Parathyroid adenoma (tissue), 2 donors: Measurements from ENCODE around the gene PLCH1.

ENCODE experiments used
- H2AFZ ChIP-seq: fragments of 300-600 bp; sonication (generic); one replicate; pipeline ENCODE4 v1.7.0; 2017; ENCODE audit warnings: antibody characterized with exemption, mild to moderate bottlenecking
- H3K27ac ChIP-seq: fragments of 300-600 bp; sonication (generic); one replicate; pipeline ENCODE4 v1.7.0; 2017
- H3K27me3 ChIP-seq: fragments of 300-600 bp; sonication (generic); one replicate; pipeline ENCODE4 v1.7.0; 2017; ENCODE audit warnings: low read length; ENCODE audit not compliant: control insufficient read depth, insufficient read depth
- H3K36me3 ChIP-seq: fragments of 300-600 bp; sonication (generic); one replicate; pipeline ENCODE4 v1.7.0; 2017; ENCODE audit warnings: low read length; ENCODE audit not compliant: control insufficient read depth, insufficient read depth
- H3K4me1 ChIP-seq: fragments of 300-600 bp; sonication (generic); one replicate; pipeline ENCODE4 v1.7.0; 2017; ENCODE audit warnings: control low read depth
- H3K4me2 ChIP-seq: fragments of 300-600 bp; sonication (generic); one replicate; pipeline ENCODE4 v1.7.0; 2017; ENCODE audit warnings: low read length
- H3K4me3 ChIP-seq: fragments of 300-600 bp; sonication (generic); one replicate; pipeline ENCODE4 v1.7.0; 2017; ENCODE audit warnings: low read depth, low read length
- H3K79me2 ChIP-seq: fragments of 300-600 bp; sonication (generic); one replicate; pipeline ENCODE4 v1.7.0; 2017; ENCODE audit warnings: control low read depth
- H3K9ac ChIP-seq: fragments of 300-600 bp; sonication (generic); one replicate; pipeline ENCODE4 v1.7.0; 2017; ENCODE audit warnings: mild to moderate bottlenecking
- H3K9me3 ChIP-seq: fragments of 300-600 bp; sonication (generic); one replicate; pipeline ENCODE4 v1.7.0; 2017; ENCODE audit warnings: low read length; ENCODE audit not compliant: control insufficient read depth
- TF ChIP-seq, protein P1 (sequence below): fragments of 300-600 bp; sonication (generic); IDR thresholded peaks from one replicate; pipeline ENCODE4 v1.7.0; 2017; ENCODE audit warnings: antibody characterized with exemption, mild to moderate bottlenecking
- donor health status: primary hyperparathyroidism.

The PLCH1 gene

DNA sequence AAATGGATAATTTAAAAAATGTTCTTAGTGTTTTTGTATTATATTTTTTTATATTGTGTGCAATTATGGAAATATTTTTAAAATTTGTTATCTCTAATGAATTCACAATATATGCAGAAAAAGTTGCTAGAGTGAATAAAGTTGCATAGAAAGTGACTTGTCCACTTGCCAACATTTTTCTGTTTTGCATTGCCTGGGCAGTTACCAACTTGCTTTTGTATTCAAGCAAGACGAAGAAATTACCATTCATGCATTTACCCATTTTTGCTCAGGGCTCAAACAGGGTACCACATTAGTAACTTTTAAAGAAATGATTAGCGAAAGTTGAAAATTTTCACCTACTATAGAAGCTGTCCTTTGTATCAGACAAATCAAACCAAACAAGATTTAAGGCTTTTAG, 298.5 kb downstream of the PLCH1 start:
- H3K27me3 ChIP-seq, result no peaks in the 10 kb centered on the region
- no peak overlapping the region for H3K27ac ChIP-seq
- H3K79me2 ChIP-seq, result no peaks in the 10 kb centered on the region
- no peak overlapping the region for H2AFZ ChIP-seq
- H3K4me3 ChIP-seq, result no peak overlapping the region
- TF ChIP-seq, protein P1, sequence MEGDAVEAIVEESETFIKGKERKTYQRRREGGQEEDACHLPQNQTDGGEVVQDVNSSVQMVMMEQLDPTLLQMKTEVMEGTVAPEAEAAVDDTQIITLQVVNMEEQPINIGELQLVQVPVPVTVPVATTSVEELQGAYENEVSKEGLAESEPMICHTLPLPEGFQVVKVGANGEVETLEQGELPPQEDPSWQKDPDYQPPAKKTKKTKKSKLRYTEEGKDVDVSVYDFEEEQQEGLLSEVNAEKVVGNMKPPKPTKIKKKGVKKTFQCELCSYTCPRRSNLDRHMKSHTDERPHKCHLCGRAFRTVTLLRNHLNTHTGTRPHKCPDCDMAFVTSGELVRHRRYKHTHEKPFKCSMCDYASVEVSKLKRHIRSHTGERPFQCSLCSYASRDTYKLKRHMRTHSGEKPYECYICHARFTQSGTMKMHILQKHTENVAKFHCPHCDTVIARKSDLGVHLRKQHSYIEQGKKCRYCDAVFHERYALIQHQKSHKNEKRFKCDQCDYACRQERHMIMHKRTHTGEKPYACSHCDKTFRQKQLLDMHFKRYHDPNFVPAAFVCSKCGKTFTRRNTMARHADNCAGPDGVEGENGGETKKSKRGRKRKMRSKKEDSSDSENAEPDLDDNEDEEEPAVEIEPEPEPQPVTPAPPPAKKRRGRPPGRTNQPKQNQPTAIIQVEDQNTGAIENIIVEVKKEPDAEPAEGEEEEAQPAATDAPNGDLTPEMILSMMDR, result no peak
- H3K4me1 ChIP-seq, result peaks cover 10% of the 10 kb centered on the region
- no peaks in the 10 kb centered on the region for H3K9me3 ChIP-seq
- no peak overlapping the region for H3K4me2 ChIP-seq
- H3K9ac ChIP-seq, result no peak overlapping the region
- no peaks in the 10 kb centered on the region for H3K36me3 ChIP-seq

DNA sequence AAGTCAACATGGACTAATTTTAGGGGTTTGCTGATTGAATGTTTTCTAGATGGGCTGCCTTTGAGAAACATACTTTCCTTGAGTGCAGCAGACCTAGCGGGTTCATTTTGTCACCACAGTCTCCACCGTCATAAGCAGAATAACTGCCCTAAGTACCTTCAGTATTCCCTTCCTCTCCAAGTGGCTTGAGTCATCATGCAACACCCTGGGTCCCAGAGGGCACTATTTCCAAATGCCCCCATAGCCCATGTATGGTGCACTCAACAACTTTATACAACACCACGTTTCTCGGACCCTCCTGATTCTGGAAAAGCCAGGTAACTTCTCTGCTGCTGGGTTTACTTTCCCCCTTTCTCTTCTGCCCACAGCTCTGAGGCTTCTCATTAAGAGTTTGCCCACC, 300.1 kb downstream of the PLCH1 start:
- Histone ChIP-seq H3K9me3 (no peaks in the 10 kb centered on the region), H3K4me1 (peaks cover 7% of the 10 kb centered on the region), H3K4me2 (no peak overlapping the region), H3K36me3 (no peaks in the 10 kb centered on the region), H3K79me2 (no peaks in the 10 kb centered on the region), H2AFZ (no peak overlapping the region), H3K27ac (no peak overlapping the region), H3K9ac (no peak overlapping the region), H3K4me3 (no peak overlapping the region), H3K27me3 (no peaks in the 10 kb centered on the region)
- TF ChIP-seq, protein P1, result no peak

DNA sequence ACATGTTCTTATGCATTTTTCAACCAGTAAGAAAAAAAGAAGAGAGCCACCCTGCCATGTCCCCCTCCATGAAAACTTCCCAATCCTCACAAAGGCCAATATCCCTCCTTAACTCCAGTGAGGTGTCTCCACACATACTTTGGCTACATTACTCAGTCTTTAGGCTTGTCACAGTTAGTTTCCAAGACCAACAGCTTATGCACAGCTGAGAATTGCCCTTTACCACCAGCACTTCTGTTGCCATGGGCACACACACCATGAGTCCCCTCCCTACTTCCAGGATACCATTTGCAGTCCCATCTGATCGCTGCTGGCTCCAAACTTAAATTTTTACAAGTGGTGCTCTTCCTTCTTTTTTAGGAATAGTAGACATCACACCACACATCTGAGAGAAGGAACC, 301.1 kb downstream of the PLCH1 start:
- peaks cover 3% of the 10 kb centered on the region for H3K4me1 ChIP-seq
- no peaks in the 10 kb centered on the region for H3K36me3 ChIP-seq
- H3K4me2 ChIP-seq, result no peak overlapping the region
- H2AFZ ChIP-seq, result no peak overlapping the region
- H3K27ac ChIP-seq, result no peak overlapping the region
- H3K9me3 ChIP-seq, result no peaks in the 10 kb centered on the region
- H3K79me2 ChIP-seq, result no peaks in the 10 kb centered on the region
- no peaks in the 10 kb centered on the region for H3K27me3 ChIP-seq
- TF ChIP-seq, protein P1, result no peak
- no peak overlapping the region for H3K9ac ChIP-seq
- H3K4me3 ChIP-seq, result no peak overlapping the region

DNA sequence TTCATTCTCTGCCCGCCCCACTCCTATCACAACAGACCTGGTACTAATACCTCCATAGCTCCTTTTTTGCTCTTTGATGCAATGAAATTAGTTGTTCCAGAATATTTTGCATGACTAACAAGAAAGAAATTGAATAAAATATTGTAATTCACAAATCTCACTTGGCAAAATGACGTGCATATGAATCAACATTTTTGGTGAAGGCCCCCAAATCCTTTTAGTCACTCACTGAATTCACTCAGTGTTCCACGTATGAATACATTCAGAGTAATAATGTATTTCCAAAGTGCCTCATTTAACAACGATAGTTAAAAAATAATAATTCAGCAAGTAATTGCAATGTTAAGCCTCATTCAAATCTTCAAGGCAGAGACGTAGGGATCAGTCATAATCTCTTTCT, 302.8 kb downstream of the PLCH1 start:
- no peaks in the 10 kb centered on the region for H3K79me2 ChIP-seq

DNA sequence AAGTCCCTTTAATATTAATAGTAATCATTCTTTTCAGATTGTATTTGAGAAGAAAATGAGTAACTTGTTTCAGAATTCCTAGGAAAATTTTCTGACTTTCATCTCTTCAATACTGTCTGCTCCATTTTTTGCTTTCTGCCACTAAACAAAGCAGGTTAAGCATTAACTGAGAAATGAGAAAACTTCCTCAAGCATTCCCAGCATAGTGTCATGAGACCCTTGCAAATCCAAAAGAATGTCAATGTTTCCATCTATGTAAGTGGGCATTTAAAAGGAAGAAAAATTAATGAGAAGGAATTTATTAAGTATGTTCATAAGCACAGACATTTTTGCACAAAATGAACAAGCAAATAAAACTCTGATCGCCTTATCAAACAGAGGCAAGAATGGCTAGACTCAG, 303.4 kb downstream of the PLCH1 start:
- Histone ChIP-seq H2AFZ (no peak overlapping the region), H3K9ac (no peak overlapping the region), H3K27me3 (no peaks in the 10 kb centered on the region), H3K27ac (no peak overlapping the region), H3K79me2 (no peaks in the 10 kb centered on the region), H3K36me3 (no peaks in the 10 kb centered on the region), H3K4me3 (no peak overlapping the region), H3K4me2 (no peak overlapping the region), H3K9me3 (no peaks in the 10 kb centered on the region), H3K4me1 (no peaks in the 10 kb centered on the region)
- TF ChIP-seq, protein P1, result no peak

More for the DNA sequence above, 302.8 kb downstream of the PLCH1 start:
- Histone ChIP-seq H2AFZ (no peak overlapping the region), H3K4me3 (no peak overlapping the region), H3K4me1 (no peaks in the 10 kb centered on the region), H3K4me2 (no peak overlapping the region), H3K27me3 (no peaks in the 10 kb centered on the region), H3K36me3 (no peaks in the 10 kb centered on the region), H3K9me3 (no peaks in the 10 kb centered on the region), H3K9ac (no peak overlapping the region), H3K27ac (no peak overlapping the region)
- TF ChIP-seq, protein P1, result no peak
